ENCODE data around the gene GPT2.
A peak's percentile ranks its signal among the peaks of the same experiment; 100 is the strongest.

GPT2 gene

GRCh38 chr16:46971271-46971670 is 87.1 kb downstream of the GPT2 start:
- DNase-seq (ENCODE audit: low read depth, low spot score): no peak
- TF ChIP-seq, protein P1, sequence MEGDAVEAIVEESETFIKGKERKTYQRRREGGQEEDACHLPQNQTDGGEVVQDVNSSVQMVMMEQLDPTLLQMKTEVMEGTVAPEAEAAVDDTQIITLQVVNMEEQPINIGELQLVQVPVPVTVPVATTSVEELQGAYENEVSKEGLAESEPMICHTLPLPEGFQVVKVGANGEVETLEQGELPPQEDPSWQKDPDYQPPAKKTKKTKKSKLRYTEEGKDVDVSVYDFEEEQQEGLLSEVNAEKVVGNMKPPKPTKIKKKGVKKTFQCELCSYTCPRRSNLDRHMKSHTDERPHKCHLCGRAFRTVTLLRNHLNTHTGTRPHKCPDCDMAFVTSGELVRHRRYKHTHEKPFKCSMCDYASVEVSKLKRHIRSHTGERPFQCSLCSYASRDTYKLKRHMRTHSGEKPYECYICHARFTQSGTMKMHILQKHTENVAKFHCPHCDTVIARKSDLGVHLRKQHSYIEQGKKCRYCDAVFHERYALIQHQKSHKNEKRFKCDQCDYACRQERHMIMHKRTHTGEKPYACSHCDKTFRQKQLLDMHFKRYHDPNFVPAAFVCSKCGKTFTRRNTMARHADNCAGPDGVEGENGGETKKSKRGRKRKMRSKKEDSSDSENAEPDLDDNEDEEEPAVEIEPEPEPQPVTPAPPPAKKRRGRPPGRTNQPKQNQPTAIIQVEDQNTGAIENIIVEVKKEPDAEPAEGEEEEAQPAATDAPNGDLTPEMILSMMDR (IDR thresholded peaks at IDR 0.05; ENCODE audit: low read depth, low read length): no peak

GRCh38 chr16:46972429-46973206 is 88.5 kb downstream of the GPT2 start:
- DNase-seq (ENCODE audit: low read depth, low spot score): peak; percentile 25
- TF ChIP-seq, protein P1 (IDR thresholded peaks at IDR 0.05; ENCODE audit: low read depth, low read length): no peak
- in situ Hi-C loops (cut with HindIII; ENCODE audit: low sequenced_read_pairs): no loop called here
- peak overlapping the region; percentile 83 for H3K4me3 ChIP-seq (ENCODE audit: low read depth, low read length)

More at GRCh38 chr16:46971271-46971670, 87.1 kb downstream of the GPT2 start:
- in situ Hi-C loops (cut with HindIII; ENCODE audit: low sequenced_read_pairs): no loop called here
- H3K4me3 ChIP-seq (ENCODE audit: low read depth, low read length): no peak overlapping the region

DNA sequence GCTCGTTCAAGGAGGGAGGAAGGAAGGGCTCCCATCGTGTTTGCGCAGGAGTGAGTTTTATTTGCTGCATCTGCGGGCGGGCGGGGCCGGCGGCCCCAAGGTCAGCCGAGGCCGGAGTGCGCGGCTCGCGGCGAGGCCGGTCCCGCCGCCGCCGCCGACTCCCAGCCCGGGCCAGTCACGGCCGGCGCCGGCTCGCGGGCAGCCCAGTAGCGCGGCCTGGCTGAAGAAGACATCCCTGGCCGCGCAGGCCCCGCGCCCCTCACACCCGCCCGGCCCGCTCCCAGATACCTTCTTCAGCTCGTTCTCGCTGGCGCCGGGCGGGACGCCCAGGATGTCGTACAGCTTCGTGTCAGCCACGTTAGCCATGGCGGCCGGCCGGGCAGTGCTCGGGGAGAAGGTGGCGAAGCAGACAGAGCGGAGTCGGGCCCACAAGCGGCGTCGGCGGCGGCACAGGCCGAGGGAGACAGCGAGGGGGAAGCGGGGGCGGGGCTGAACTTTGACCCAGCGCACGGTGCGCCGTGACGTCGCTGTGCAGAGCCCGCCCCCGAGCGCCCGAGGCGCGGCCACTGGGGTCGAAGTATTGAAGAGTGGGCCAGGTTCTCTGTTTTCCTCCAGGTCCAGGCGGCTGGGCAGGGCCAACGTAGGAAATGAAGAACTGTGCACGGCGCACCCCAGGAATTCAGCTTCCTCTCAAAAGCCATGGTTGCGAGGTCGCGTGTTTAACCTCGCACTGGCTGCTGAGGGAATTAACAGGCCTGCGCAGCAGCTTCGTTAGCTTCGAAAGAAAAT is 89.2 kb downstream of the GPT2 start, which contains the start of gene DNAJA2:
TSS of gene DNAJA2 (minus strand) at position 468 of the 789 bp plus-strand sequence. CDS start at position 366, 102 bp downstream.
- TF ChIP-seq, protein P1 (IDR thresholded peaks at IDR 0.05; ENCODE audit: low read depth, low read length): no peak
- peak within 1 kb of the TSS; percentile 83 for H3K4me3 ChIP-seq (ENCODE audit: low read depth, low read length)
- peak; percentile 91 for DNase-seq (ENCODE audit: low read depth, low spot score)
- in situ Hi-C loops (cut with HindIII; ENCODE audit: low sequenced_read_pairs): no loop called here

GRCh38 chr16:46973996-46974324 is 89.8 kb downstream of the GPT2 start:
- H3K4me3 ChIP-seq (ENCODE audit: low read depth, low read length): peak overlapping the region; percentile 83
- TF ChIP-seq, protein P1 (IDR thresholded peaks at IDR 0.05; ENCODE audit: low read depth, low read length): no peak
- in situ Hi-C loops (cut with HindIII; ENCODE audit: low sequenced_read_pairs): no loop called here

GRCh38 chr16:46974352-46974751 is 90.2 kb downstream of the GPT2 start:
- TF ChIP-seq, protein P1 (IDR thresholded peaks at IDR 0.05; ENCODE audit: low read depth, low read length): no peak
- no peak for DNase-seq (ENCODE audit: low read depth, low spot score)
- in situ Hi-C loops (cut with HindIII; ENCODE audit: low sequenced_read_pairs): no loop called here
- peak overlapping the region; percentile 83 for H3K4me3 ChIP-seq (ENCODE audit: low read depth, low read length)

More at GRCh38 chr16:46973996-46974324, 89.8 kb downstream of the GPT2 start:
- no peak for DNase-seq (ENCODE audit: low read depth, low spot score)

DNA sequence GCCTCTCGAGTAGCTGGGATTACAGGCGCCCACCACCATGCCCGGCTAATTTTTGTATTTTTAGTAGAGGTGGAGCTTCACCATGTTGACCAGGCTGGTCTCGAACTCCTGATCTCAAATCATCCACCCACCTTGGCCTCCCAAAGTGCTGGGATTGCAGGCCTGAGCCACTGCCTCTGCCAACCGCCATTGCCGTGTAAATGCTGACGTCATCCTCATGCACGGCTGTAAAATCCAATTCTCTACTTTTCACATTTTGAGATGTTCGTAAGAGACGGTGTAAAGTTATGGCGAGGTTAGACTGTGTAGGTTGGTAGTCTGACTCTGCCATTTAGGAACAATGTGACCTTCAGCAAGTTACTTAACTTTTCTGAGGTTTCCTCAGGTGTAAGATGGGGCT is 91.0 kb downstream of the GPT2 start:
- no peak for DNase-seq (ENCODE audit: low read depth, low spot score)
- in situ Hi-C loops (cut with HindIII; ENCODE audit: low sequenced_read_pairs): no loop called here
- TF ChIP-seq, protein P1 (IDR thresholded peaks at IDR 0.05; ENCODE audit: low read depth, low read length): no peak
- no peak overlapping the region for H3K4me3 ChIP-seq (ENCODE audit: low read depth, low read length)

Measured in astrocyte of the spinal cord (primary cell).